Mammary epithelial cell (primary cell): ENCODE data around the gene CNIH3.

Source experiments
- CTCF ChIP-seq, 2 donors: IDR thresholded peaks in 1 of 2; conservative IDR thresholded peaks in 1 of 2; 2 replicates each; pipeline ENCODE4 v1.5.1; 2011 to 2012; ENCODE audit warnings: inconsistent platforms in 2 of 2, low read length in 2 of 2, mild to moderate bottlenecking in 2 of 2, control low read depth in 1 of 2, low read depth in 1 of 2; ENCODE audit not compliant: insufficient read depth in 1 of 2; ENCODE audit errors: extremely low read depth in 1 of 2
- EZH2 ChIP-seq: IDR thresholded peaks from 2 replicates; pipeline ENCODE4 v1.6.1; 2012; ENCODE audit warnings: low read length, inconsistent platforms, borderline replicate concordance

GRCh38 chr1:224759681-224760091, 143.6 kb downstream of the CNIH3 start:
- no peak for TF ChIP-seq CTCF (conservative IDR thresholded peaks at IDR 0.05 in 1 of 2, IDR thresholded peaks at IDR 0.05 in 1 of 2; ENCODE audit: extremely low read depth in 1 of 2, insufficient read depth in 1 of 2, low read depth in 1 of 2, low read length in 2 of 2)
- no peak for TF ChIP-seq EZH2
